ENCODE measurements around the gene CCNL1.

DNA sequence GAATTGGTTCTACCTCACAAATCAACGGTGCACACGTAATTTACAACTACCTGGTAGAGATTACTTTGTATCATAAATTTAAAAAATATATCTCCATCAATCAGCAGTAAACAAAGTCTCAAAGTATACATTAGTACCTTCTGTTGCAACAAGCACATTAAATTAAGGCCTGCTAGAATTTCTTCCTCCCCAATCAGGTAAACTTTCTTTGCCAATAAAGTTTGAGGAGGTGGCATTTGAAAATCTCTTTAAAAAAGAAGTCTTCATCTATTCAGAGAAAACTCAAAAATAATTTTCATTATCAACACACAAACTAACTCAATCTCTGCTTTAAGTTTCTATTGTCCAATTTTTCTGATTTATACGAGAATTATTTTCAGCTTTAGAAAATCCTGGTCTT is 4.4 kb downstream of the CCNL1 start:
- TF ChIP-seq POLR2A (IDR thresholded peaks at IDR 0.05; ENCODE audit: low read depth, low read length) (no peak), TAF1 (IDR thresholded peaks at IDR 0.05; ENCODE audit: borderline replicate concordance, low read depth, low read length) (no peak), POLR2AphosphoS5 (IDR thresholded peaks at IDR 0.05; ENCODE audit: low read depth, low read length) (no peak)
